ENCODE data around the gene BANP. TPM values are rescaled to one million over a fixed set of nuclear protein-coding genes. Genes with fewer than 3 reads are reported as not detected.

BANP gene
- total RNA-seq, 1 donor from 2014 or later, result 25.5 TPM

DNA sequence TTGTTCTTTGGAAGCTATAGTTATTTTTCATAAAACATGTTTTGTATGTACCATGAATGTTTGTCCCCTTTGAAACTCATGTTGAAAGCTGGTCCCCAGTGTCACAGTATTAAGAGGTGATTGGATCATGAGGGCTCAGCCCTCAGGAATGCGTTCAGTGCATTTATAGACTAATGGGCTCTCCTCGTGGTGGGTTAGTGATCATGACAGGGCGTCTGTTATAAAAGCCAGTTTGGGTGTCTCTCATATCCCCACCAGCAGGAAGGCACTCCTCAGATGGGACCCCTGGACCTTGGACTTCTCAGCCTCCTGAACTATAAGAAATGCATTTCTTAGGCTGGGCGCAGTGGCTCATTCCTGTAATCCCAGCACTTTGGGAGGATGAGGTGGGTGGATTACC lies 10.4 kb downstream of the BANP start:
- Mint-ChIP-seq H3K27ac (ENCODE audit: unreplicated experiment) (no peak overlapping the region), H3K9me3 (ENCODE audit: unreplicated experiment) (peaks cover 11% of the 10 kb centered on the region), H3K4me1 (ENCODE audit: low read depth, unreplicated experiment) (peaks cover 26% of the 10 kb centered on the region), H3K36me3 (ENCODE audit: unreplicated experiment) (no peaks in the 10 kb centered on the region), H3K4me3 (ENCODE audit: unreplicated experiment) (no peak overlapping the region), H3K27me3 (ENCODE audit: unreplicated experiment) (peaks cover 5% of the 10 kb centered on the region)
- DNase-seq, result no peak
- TF ChIP-seq, protein P1, sequence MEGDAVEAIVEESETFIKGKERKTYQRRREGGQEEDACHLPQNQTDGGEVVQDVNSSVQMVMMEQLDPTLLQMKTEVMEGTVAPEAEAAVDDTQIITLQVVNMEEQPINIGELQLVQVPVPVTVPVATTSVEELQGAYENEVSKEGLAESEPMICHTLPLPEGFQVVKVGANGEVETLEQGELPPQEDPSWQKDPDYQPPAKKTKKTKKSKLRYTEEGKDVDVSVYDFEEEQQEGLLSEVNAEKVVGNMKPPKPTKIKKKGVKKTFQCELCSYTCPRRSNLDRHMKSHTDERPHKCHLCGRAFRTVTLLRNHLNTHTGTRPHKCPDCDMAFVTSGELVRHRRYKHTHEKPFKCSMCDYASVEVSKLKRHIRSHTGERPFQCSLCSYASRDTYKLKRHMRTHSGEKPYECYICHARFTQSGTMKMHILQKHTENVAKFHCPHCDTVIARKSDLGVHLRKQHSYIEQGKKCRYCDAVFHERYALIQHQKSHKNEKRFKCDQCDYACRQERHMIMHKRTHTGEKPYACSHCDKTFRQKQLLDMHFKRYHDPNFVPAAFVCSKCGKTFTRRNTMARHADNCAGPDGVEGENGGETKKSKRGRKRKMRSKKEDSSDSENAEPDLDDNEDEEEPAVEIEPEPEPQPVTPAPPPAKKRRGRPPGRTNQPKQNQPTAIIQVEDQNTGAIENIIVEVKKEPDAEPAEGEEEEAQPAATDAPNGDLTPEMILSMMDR (IDR thresholded peaks at IDR 0.05; ENCODE audit: partially characterized antibody, unreplicated experiment), result no peak

- Mint-ChIP-seq H3K4me1 (ENCODE audit: low read depth, unreplicated experiment) (peaks cover 17% of the 10 kb centered on the region), H3K36me3 (ENCODE audit: unreplicated experiment) (no peaks in the 10 kb centered on the region), H3K9me3 (ENCODE audit: unreplicated experiment) (peaks cover 11% of the 10 kb centered on the region), H3K27me3 (ENCODE audit: unreplicated experiment) (peaks cover 5% of the 10 kb centered on the region), H3K4me3 (ENCODE audit: unreplicated experiment) (no peak overlapping the region), H3K27ac (ENCODE audit: unreplicated experiment) (no peak overlapping the region)
- TF ChIP-seq, protein P1 (IDR thresholded peaks at IDR 0.05; ENCODE audit: partially characterized antibody, unreplicated experiment), result no peak
- DNase-seq, result no peak
These were observed 12.2 kb downstream of the BANP start for GRCh38 chr16:87963400-87963799.

- Mint-ChIP-seq H3K4me1 (ENCODE audit: low read depth, unreplicated experiment) (peaks cover 13% of the 10 kb centered on the region), H3K9me3 (ENCODE audit: unreplicated experiment) (peaks cover 13% of the 10 kb centered on the region)
These were observed 12.9 kb downstream of the BANP start for GRCh38 chr16:87964049-87964659.

GRCh38 chr16:87965417-87965816 lies 14.2 kb downstream of the BANP start:
- Mint-ChIP-seq H3K36me3 (ENCODE audit: unreplicated experiment) (no peaks in the 10 kb centered on the region), H3K4me1 (ENCODE audit: low read depth, unreplicated experiment) (peaks cover 6% of the 10 kb centered on the region), H3K27me3 (ENCODE audit: unreplicated experiment) (peaks cover 4% of the 10 kb centered on the region), H3K4me3 (ENCODE audit: unreplicated experiment) (no peak overlapping the region), H3K27ac (ENCODE audit: unreplicated experiment) (no peak overlapping the region), H3K9me3 (ENCODE audit: unreplicated experiment) (peaks cover 9% of the 10 kb centered on the region)
- TF ChIP-seq, protein P1 (IDR thresholded peaks at IDR 0.05; ENCODE audit: partially characterized antibody, unreplicated experiment), result no peak
- DNase-seq, result no peak

More at GRCh38 chr16:87964049-87964659, 12.9 kb downstream of the BANP start:
- no peak overlapping the region for H3K4me3 Mint-ChIP-seq (ENCODE audit: unreplicated experiment)
- H3K27me3 Mint-ChIP-seq (ENCODE audit: unreplicated experiment), result peaks cover 5% of the 10 kb centered on the region
- H3K27ac Mint-ChIP-seq (ENCODE audit: unreplicated experiment), result no peak overlapping the region
- TF ChIP-seq, protein P1 (IDR thresholded peaks at IDR 0.05; ENCODE audit: partially characterized antibody, unreplicated experiment), result no peak
- H3K36me3 Mint-ChIP-seq (ENCODE audit: unreplicated experiment), result no peaks in the 10 kb centered on the region
- no peak for DNase-seq

GRCh38 chr16:87966064-87966645 lies 14.9 kb downstream of the BANP start:
- peaks cover 3% of the 10 kb centered on the region for H3K36me3 Mint-ChIP-seq (ENCODE audit: unreplicated experiment)
- no peak for DNase-seq
- peaks cover 2% of the 10 kb centered on the region for H3K27me3 Mint-ChIP-seq (ENCODE audit: unreplicated experiment)
- no peak overlapping the region for H3K4me3 Mint-ChIP-seq (ENCODE audit: unreplicated experiment)
- H3K27ac Mint-ChIP-seq (ENCODE audit: unreplicated experiment), result no peak overlapping the region
- TF ChIP-seq, protein P1 (IDR thresholded peaks at IDR 0.05; ENCODE audit: partially characterized antibody, unreplicated experiment), result no peak
- peaks cover 3% of the 10 kb centered on the region for H3K4me1 Mint-ChIP-seq (ENCODE audit: low read depth, unreplicated experiment)
- peaks cover 9% of the 10 kb centered on the region for H3K9me3 Mint-ChIP-seq (ENCODE audit: unreplicated experiment)
